H1 (cell line): Measurements from ENCODE around the gene HSD17B2. TPM values are rescaled to one million over a fixed set of nuclear protein-coding genes. Genes with fewer than 3 reads are reported as not detected.

ENCODE experiments used
- CTBP2 ChIP-seq: IDR thresholded peaks from 2 replicates; pipeline ENCODE4 v1.7.0; 2011; ENCODE audit warnings: borderline replicate concordance, mild to moderate bottlenecking, moderate library complexity, mixed read lengths, low read length; ENCODE audit not compliant: insufficient read depth, insufficient read length
- EGR1 ChIP-seq: IDR thresholded peaks from 2 replicates; pipeline ENCODE4 v1.6.1; 2011; ENCODE audit warnings: low read depth, low read length, borderline replicate concordance
- TBP ChIP-seq: IDR thresholded peaks from 2 replicates; pipeline ENCODE4 v1.6.1; 2011; ENCODE audit warnings: low read depth, low read length, improper control_type of control experiment
- polyA plus RNA-seq, 7 experiments: library from polyadenylated mRNA; depleted of rRNA in 3 of 7; stranded (reverse) in 5 of 7; unstranded in 2 of 7; fragments of >200 nt in 5 of 7; fragments of 200-250 nt in 2 of 7; gene quantifications; 1 replicate in 5 of 7; 2 replicates in 1 of 7; 4 replicates in 1 of 7; pipeline versions ENCODE4 v1.2.1 to v1.2.3, GENCODE V29; 2011 to 2013; ENCODE audit warnings: missing spikeins in 2 of 7, mixed read lengths in 2 of 7
- total RNA-seq: library from RNA; stranded (reverse); fragmentation: NEBNext Ultra II Directional; extraction: Animal tissue kit (Norgen Biotek cat#: 25700); gene quantifications from 2 replicates; pipeline ENCODE4 v1.2.1, GENCODE V29; 2021

HSD17B2 gene
- total and polyA plus RNA-seq, 2 of the 8 experiments (the other 6 are each of a cell fraction or from before 2014, with no cell fraction given) = not detected

GRCh38 chr16:82049484-82049883, 14.4 kb downstream of the HSD17B2 start (continued):
- TF ChIP-seq CTBP2 = no peak
- TF ChIP-seq EGR1 = no peak
- no peak for TF ChIP-seq TBP
